BE2C (cell line): Measurements from ENCODE around the gene CLEC4D.

Source experiments
- DNase-seq: peaks from one replicate; pipeline ENCODE4 v3.0.0-alpha.2; 2020
- H3K27me3 ChIP-seq: fragments of 250-450 bp; sonication (Bioruptor Pico); 2 replicates; pipeline ENCODE4 v1.5.1; 2020; ENCODE audit warnings: mild to moderate bottlenecking
- H3K36me3 ChIP-seq: fragments of 250-450 bp; sonication (Bioruptor Pico); 2 replicates; pipeline ENCODE4 v1.5.1; 2020; ENCODE audit warnings: mild to moderate bottlenecking
- H3K4me1 ChIP-seq: fragments of 250-450 bp; sonication (Bioruptor Pico); 2 replicates; pipeline ENCODE4 v1.5.1; 2020
- H3K4me3 ChIP-seq: 2 replicates; pipeline ENCODE4 v1.5.1; 2011; ENCODE audit warnings: low read depth, low read length
- H3K9me3 ChIP-seq: fragments of 250-450 bp; sonication (Bioruptor Pico); 2 replicates; pipeline ENCODE4 v1.5.1; 2020
- CTCF ChIP-seq: IDR thresholded peaks from 2 replicates; pipeline ENCODE4 v1.5.1; 2012; ENCODE audit warnings: mild to moderate bottlenecking, low read depth, low read length

The CLEC4D gene

GRCh38 chr12:8504351-8504750 is 9.0 kb upstream of the CLEC4D start:
- TF ChIP-seq CTCF, result no peak
- H3K27me3 ChIP-seq, result no peaks in the 10 kb centered on the region
- H3K9me3 ChIP-seq, result no peaks in the 10 kb centered on the region
- no peaks in the 10 kb centered on the region for H3K4me1 ChIP-seq
- DNase-seq, result no peak
- H3K4me3 ChIP-seq, result no peak overlapping the region
- no peaks in the 10 kb centered on the region for H3K36me3 ChIP-seq

- H3K9me3 ChIP-seq, result no peaks in the 10 kb centered on the region
- no peaks in the 10 kb centered on the region for H3K36me3 ChIP-seq
- no peak overlapping the region for H3K4me3 ChIP-seq
- no peak for DNase-seq
- no peaks in the 10 kb centered on the region for H3K27me3 ChIP-seq
- no peak for TF ChIP-seq CTCF
- H3K4me1 ChIP-seq, result no peaks in the 10 kb centered on the region
Measured at GRCh38 chr12:8507596-8507995, 5.7 kb upstream of the CLEC4D start.

- Histone ChIP-seq H3K4me1 (no peaks in the 10 kb centered on the region), H3K4me3 (no peak overlapping the region), H3K36me3 (no peaks in the 10 kb centered on the region), H3K27me3 (no peaks in the 10 kb centered on the region), H3K9me3 (no peaks in the 10 kb centered on the region)
- DNase-seq, result no peak
- TF ChIP-seq CTCF, result no peak
Measured at GRCh38 chr12:8508223-8508622, 5.1 kb upstream of the CLEC4D start.

GRCh38 chr12:8508910-8509841 is 4.1 kb upstream of the CLEC4D start:
- H3K36me3 ChIP-seq, result no peaks in the 10 kb centered on the region
- no peak for TF ChIP-seq CTCF
- no peaks in the 10 kb centered on the region for H3K4me1 ChIP-seq
- no peak for DNase-seq
- H3K27me3 ChIP-seq, result no peaks in the 10 kb centered on the region
- H3K4me3 ChIP-seq, result no peak overlapping the region
- no peaks in the 10 kb centered on the region for H3K9me3 ChIP-seq

- H3K27me3 ChIP-seq, result no peaks in the 10 kb centered on the region
- H3K36me3 ChIP-seq, result no peaks in the 10 kb centered on the region
- no peaks in the 10 kb centered on the region for H3K4me1 ChIP-seq
- TF ChIP-seq CTCF, result no peak
- no peak overlapping the region for H3K4me3 ChIP-seq
- DNase-seq, result no peak
- no peaks in the 10 kb centered on the region for H3K9me3 ChIP-seq
Measured at GRCh38 chr12:8517971-8518370, 4.7 kb downstream of the CLEC4D start.

GRCh38 chr12:8519171-8519570 is 5.9 kb downstream of the CLEC4D start:
- Histone ChIP-seq H3K36me3 (no peaks in the 10 kb centered on the region), H3K4me1 (no peaks in the 10 kb centered on the region), H3K9me3 (no peaks in the 10 kb centered on the region), H3K27me3 (no peaks in the 10 kb centered on the region), H3K4me3 (no peak overlapping the region)
- TF ChIP-seq CTCF, result no peak
- DNase-seq, result no peak
